BLaER1 treated with 17β-estradiol and CSF1 and Interleukin-3, amounts not matched to agents 10 nM and 100 nM (cell line): ENCODE measurements around the gene EML6.

Experiments
- H3K27ac ChIP-seq, 11 experiments: shearing (Covaris generic); formaldehyde crosslinking; 2 replicates each; pipeline ENCODE4 v1.8.1; 2022
- H3K27me3 ChIP-seq, 11 experiments: shearing (Covaris generic); formaldehyde crosslinking; 2 replicates each; pipeline ENCODE4 v1.8.1; 2022
- H3K36me3 ChIP-seq, 11 experiments: shearing (Covaris generic); formaldehyde crosslinking; 2 replicates each; pipeline ENCODE4 v1.8.1; 2022
- H3K4me1 ChIP-seq, 10 experiments: shearing (Covaris generic); formaldehyde crosslinking; 2 replicates each; pipeline ENCODE4 v1.8.1; 2022
- H3K4me2 ChIP-seq, 11 experiments: shearing (Covaris generic); formaldehyde crosslinking; 2 replicates each; pipeline ENCODE4 v1.8.1; 2022
- H3K4me3 ChIP-seq, 10 experiments: shearing (Covaris generic); formaldehyde crosslinking; 2 replicates each; pipeline ENCODE4 v1.8.1; 2022
- H3K9ac ChIP-seq, 11 experiments: shearing (Covaris generic); formaldehyde crosslinking; 2 replicates each; pipeline ENCODE4 v1.8.1; 2022
- H3K9me3 ChIP-seq, 11 experiments: shearing (Covaris generic); formaldehyde crosslinking; replicated peaks in 1 of 11; 2 replicates each; pipeline ENCODE4 v1.8.1; 2022
- H4K20me1 ChIP-seq, 11 experiments: shearing (Covaris generic); formaldehyde crosslinking; 2 replicates each; pipeline ENCODE4 v1.8.1; 2022
- Cebpa-rat ChIP-seq, 11 experiments: shearing (Covaris generic); IDR thresholded peaks; 2 replicates each; pipeline ENCODE4 v1.8.1; 2022

EML6 gene

GRCh38 chr2:54726431-54726830 lies 3.0 kb downstream of the EML6 start:
- Histone ChIP-seq H3K4me1 (peaks cover 5 to 22% (median 17%) of the 10 kb centered on the region in 10 experiments), H3K27me3 (peaks cover 37 to 57% (median 53%) of the 10 kb centered on the region in 11 experiments), H4K20me1 (peaks cover 0 to 21% (median 12%) of the 10 kb centered on the region in 11 experiments; a peak in 9 of 22 replicates), H3K9me3 (no peaks in the 10 kb centered on the region), H3K4me3 (no peak overlapping the region), H3K36me3 (no peaks in the 10 kb centered on the region), H3K4me2 (no peak overlapping the region), H3K27ac (no peak overlapping the region), H3K9ac (no peak overlapping the region)
- TF ChIP-seq Cebpa-rat (IDR thresholded peaks at IDR 0.05), result no peak

DNA sequence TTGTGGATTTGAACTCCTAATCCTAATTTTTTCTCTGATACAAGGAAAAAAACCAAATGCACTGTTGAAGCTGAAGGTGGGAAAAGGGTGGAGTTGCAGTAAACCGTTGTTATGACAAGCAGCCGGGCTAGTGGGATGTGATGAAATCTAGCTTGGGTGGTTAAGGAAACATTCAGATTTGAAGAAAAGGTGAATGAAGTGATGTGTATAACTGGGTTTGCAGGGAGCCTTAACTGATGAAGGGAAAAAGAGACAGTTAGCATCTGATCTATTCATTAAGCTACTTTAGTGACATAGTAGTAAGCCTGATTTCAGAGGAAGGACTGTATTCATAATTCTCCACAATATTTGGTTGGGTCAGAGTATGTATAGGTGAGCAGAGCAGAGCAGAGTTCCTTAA lies 3.5 kb downstream of the EML6 start:
- Histone ChIP-seq H3K27me3 (peaks cover 37 to 57% (median 53%) of the 10 kb centered on the region in 11 experiments), H3K36me3 (no peaks in the 10 kb centered on the region), H3K9me3 (peaks cover 0 to under 1% (median 0%) of the 10 kb centered on the region in 11 experiments; a peak in 1 of 22 replicates), H3K4me1 (peaks cover 5 to 22% (median 17%) of the 10 kb centered on the region in 10 experiments), H4K20me1 (peaks cover 0 to 21% (median 12%) of the 10 kb centered on the region in 11 experiments; a peak in 9 of 22 replicates), H3K9ac (no peak overlapping the region), H3K4me2 (no peak overlapping the region), H3K27ac (no peak overlapping the region), H3K4me3 (no peak overlapping the region)
- no peak for TF ChIP-seq Cebpa-rat (IDR thresholded peaks at IDR 0.05)

GRCh38 chr2:54728669-54729120 lies 5.2 kb downstream of the EML6 start:
- Histone ChIP-seq H3K36me3 (no peaks in the 10 kb centered on the region), H3K9ac (no peak overlapping the region), H3K4me3 (no peak overlapping the region), H3K27ac (no peak overlapping the region), H3K9me3 (peaks cover 0 to 9% (median 0%) of the 10 kb centered on the region in 11 experiments; a peak in 1 of 22 replicates), H4K20me1 (peaks cover 0 to 21% (median 12%) of the 10 kb centered on the region in 11 experiments; a peak in 9 of 22 replicates), H3K4me1 (peaks cover 0 to 15% (median 13%) of the 10 kb centered on the region in 10 experiments; a peak in 16 of 20 replicates), H3K4me2 (no peak overlapping the region), H3K27me3 (peaks cover 37 to 55% (median 51%) of the 10 kb centered on the region in 11 experiments)
- no peak for TF ChIP-seq Cebpa-rat (IDR thresholded peaks at IDR 0.05)

- no peak overlapping the region for H3K9ac ChIP-seq
- H3K4me2 ChIP-seq, result no peak overlapping the region
- H3K4me3 ChIP-seq, result no peak overlapping the region
- H3K27me3 ChIP-seq, result no peaks in the 10 kb centered on the region
- H3K27ac ChIP-seq, result no peak overlapping the region
- H3K36me3 ChIP-seq, result no peaks in the 10 kb centered on the region
- no peaks in the 10 kb centered on the region for H4K20me1 ChIP-seq
- peaks cover 0 to 9% (median 0%) of the 10 kb centered on the region in 11 experiments; a peak in 2 of 22 replicates for H3K9me3 ChIP-seq
- no peaks in the 10 kb centered on the region for H3K4me1 ChIP-seq
- no peak for TF ChIP-seq Cebpa-rat (IDR thresholded peaks at IDR 0.05)
These were observed 12.2 kb downstream of the EML6 start for GRCh38 chr2:54735636-54736035.

DNA sequence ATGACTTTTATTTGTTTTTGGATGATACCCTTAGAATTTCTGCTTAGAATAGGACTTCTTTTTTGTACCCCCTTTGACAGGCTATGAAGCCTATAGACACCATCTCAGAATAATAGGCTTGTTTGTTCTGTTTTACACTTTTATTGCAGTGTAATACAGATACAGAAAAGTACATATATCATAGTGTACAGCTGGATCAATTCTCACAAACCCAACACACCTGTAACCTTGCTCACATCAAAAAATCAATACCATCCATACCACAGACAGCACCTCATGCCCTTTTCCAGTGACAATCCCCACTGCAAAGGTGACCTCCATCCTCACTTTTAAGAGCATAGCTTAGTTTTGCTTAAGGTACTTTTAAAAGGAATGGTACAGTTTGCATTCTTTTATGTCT lies 14.8 kb downstream of the EML6 start:
- Histone ChIP-seq H3K9ac (no peak overlapping the region), H4K20me1 (no peaks in the 10 kb centered on the region), H3K9me3 (no peaks in the 10 kb centered on the region; a peak in 1 of 22 replicates), H3K36me3 (no peaks in the 10 kb centered on the region), H3K27me3 (peaks cover 0 to 18% (median 10%) of the 10 kb centered on the region in 11 experiments; a peak in 11 of 22 replicates), H3K4me2 (no peak overlapping the region), H3K4me3 (no peak overlapping the region), H3K4me1 (no peaks in the 10 kb centered on the region), H3K27ac (no peak overlapping the region)
- TF ChIP-seq Cebpa-rat (IDR thresholded peaks at IDR 0.05), result no peak

GRCh38 chr2:54740333-54740732 lies 16.9 kb downstream of the EML6 start:
- TF ChIP-seq Cebpa-rat (IDR thresholded peaks at IDR 0.05), result no peak
- Histone ChIP-seq H3K4me3 (no peak overlapping the region), H3K27me3 (peaks cover 0 to 18% (median 10%) of the 10 kb centered on the region in 11 experiments; a peak in 11 of 22 replicates), H3K9ac (no peak overlapping the region), H3K4me2 (no peak overlapping the region), H3K36me3 (no peaks in the 10 kb centered on the region), H4K20me1 (no peaks in the 10 kb centered on the region), H3K4me1 (no peaks in the 10 kb centered on the region), H3K9me3 (no peaks in the 10 kb centered on the region), H3K27ac (no peak overlapping the region)

DNA sequence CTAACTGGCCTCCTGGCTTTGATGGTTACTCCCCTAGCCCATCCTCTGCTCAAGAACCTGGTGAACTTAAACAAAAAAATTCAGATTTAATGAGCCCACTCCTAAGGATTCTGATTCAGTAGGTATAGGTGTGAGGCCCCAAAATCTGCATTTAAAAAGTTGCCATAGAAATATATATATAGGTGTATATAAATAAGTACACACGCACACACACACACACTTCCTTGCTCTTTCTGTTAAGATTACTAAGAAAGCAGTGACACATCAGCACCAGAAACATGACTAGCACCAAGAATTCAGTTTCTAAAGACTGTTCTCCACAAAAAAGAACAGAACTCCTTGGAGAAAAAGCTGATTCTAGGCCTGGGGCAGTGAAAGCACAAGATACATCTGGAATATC lies 17.8 kb downstream of the EML6 start:
- H3K27ac ChIP-seq, result no peak overlapping the region
- peaks cover 0 to 18% (median 10%) of the 10 kb centered on the region in 11 experiments; a peak in 11 of 22 replicates for H3K27me3 ChIP-seq
- no peak overlapping the region for H3K4me2 ChIP-seq
- TF ChIP-seq Cebpa-rat (IDR thresholded peaks at IDR 0.05), result no peak
- H3K36me3 ChIP-seq, result no peaks in the 10 kb centered on the region
- no peaks in the 10 kb centered on the region for H3K9me3 ChIP-seq
- H3K4me3 ChIP-seq, result no peak overlapping the region
- no peaks in the 10 kb centered on the region for H3K4me1 ChIP-seq
- H3K9ac ChIP-seq, result no peak overlapping the region
- no peaks in the 10 kb centered on the region for H4K20me1 ChIP-seq

DNA sequence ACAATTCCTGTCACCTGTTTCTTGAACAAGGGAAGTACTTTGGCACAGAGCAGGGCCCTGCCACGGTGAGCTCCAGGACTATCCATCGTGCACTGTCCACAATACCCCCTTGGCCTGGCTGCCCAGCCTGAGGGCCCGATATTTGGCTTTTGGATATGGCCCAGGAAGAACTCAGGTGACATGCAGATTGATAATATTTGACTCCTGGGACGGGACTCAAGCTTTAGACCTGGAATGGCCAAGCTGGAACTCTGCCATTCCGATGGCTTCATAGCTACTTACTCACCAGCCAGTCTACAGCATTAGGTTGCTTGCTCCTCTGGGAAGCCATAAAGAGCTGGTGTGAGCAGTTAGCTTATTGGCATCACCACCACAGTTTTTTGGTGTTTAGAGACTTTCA lies 26.6 kb downstream of the EML6 start:
- H3K27ac ChIP-seq, result no peak overlapping the region
- no peak overlapping the region for H3K4me2 ChIP-seq
- H3K9ac ChIP-seq, result no peak overlapping the region
- no peaks in the 10 kb centered on the region for H3K27me3 ChIP-seq
- H3K4me1 ChIP-seq, result no peaks in the 10 kb centered on the region
- TF ChIP-seq Cebpa-rat (IDR thresholded peaks at IDR 0.05), result no peak
- peaks cover 0 to 11% (median 7%) of the 10 kb centered on the region in 11 experiments; a peak in 5 of 22 replicates for H3K9me3 ChIP-seq
- H4K20me1 ChIP-seq, result no peaks in the 10 kb centered on the region
- no peaks in the 10 kb centered on the region for H3K36me3 ChIP-seq
- H3K4me3 ChIP-seq, result no peak overlapping the region

GRCh38 chr2:54752439-54752838 lies 29.0 kb downstream of the EML6 start:
- H3K9ac ChIP-seq, result no peak overlapping the region
- no peaks in the 10 kb centered on the region for H4K20me1 ChIP-seq
- H3K4me3 ChIP-seq, result no peak overlapping the region
- no peak for TF ChIP-seq Cebpa-rat (IDR thresholded peaks at IDR 0.05)
- H3K36me3 ChIP-seq, result no peaks in the 10 kb centered on the region
- H3K9me3 ChIP-seq, result peaks cover 0 to 11% (median 7%) of the 10 kb centered on the region in 11 experiments; a peak in 5 of 22 replicates
- H3K27me3 ChIP-seq, result no peaks in the 10 kb centered on the region
- H3K27ac ChIP-seq, result no peak overlapping the region
- peaks cover 0 to 17% (median 10%) of the 10 kb centered on the region in 10 experiments; a peak in 17 of 20 replicates for H3K4me1 ChIP-seq
- no peak overlapping the region for H3K4me2 ChIP-seq
